Measurements from ENCODE around the gene IKBKE. TPM values are rescaled to one million over a fixed set of nuclear protein-coding genes. Genes with fewer than 3 reads are reported as not detected.

The IKBKE gene
- total RNA-seq, 1 donor from 2014 or later = 5.1 TPM

DNA sequence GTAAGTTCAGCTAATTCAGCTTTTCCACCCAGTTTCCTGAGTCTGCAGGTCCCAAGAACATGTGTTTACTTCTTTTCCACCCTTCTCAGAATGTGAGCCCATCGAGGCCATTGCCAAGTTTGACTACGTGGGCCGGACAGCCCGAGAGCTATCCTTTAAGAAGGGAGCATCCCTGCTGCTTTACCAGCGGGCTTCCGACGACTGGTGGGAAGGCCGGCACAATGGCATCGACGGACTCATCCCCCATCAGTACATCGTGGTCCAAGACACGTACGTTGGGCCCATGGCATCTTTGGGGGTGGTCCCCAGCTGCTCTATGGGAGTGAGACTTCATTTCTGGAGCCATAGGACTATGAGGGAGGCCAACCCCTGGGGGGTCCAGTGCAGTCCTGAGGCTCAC, 17.2 kb upstream of the IKBKE start:
- H3K36me3 Mint-ChIP-seq (ENCODE audit: insufficient read depth) = peaks cover 11% of the 10 kb centered on the region
- H3K9me3 Mint-ChIP-seq (ENCODE audit: low read depth) = no peaks in the 10 kb centered on the region
- H3K4me3 Mint-ChIP-seq (ENCODE audit: low read depth) = no peak overlapping the region
- DNase-seq (ENCODE audit: low spot score, unreplicated experiment) = no peak
- TF ChIP-seq, protein P1, sequence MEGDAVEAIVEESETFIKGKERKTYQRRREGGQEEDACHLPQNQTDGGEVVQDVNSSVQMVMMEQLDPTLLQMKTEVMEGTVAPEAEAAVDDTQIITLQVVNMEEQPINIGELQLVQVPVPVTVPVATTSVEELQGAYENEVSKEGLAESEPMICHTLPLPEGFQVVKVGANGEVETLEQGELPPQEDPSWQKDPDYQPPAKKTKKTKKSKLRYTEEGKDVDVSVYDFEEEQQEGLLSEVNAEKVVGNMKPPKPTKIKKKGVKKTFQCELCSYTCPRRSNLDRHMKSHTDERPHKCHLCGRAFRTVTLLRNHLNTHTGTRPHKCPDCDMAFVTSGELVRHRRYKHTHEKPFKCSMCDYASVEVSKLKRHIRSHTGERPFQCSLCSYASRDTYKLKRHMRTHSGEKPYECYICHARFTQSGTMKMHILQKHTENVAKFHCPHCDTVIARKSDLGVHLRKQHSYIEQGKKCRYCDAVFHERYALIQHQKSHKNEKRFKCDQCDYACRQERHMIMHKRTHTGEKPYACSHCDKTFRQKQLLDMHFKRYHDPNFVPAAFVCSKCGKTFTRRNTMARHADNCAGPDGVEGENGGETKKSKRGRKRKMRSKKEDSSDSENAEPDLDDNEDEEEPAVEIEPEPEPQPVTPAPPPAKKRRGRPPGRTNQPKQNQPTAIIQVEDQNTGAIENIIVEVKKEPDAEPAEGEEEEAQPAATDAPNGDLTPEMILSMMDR (IDR thresholded peaks at IDR 0.05; ENCODE audit: unreplicated experiment) = no peak
- H3K4me1 Mint-ChIP-seq (ENCODE audit: low read depth) = peaks cover 12% of the 10 kb centered on the region
- H3K27ac Mint-ChIP-seq = no peak overlapping the region
- no peaks in the 10 kb centered on the region for H3K27me3 Mint-ChIP-seq

DNA sequence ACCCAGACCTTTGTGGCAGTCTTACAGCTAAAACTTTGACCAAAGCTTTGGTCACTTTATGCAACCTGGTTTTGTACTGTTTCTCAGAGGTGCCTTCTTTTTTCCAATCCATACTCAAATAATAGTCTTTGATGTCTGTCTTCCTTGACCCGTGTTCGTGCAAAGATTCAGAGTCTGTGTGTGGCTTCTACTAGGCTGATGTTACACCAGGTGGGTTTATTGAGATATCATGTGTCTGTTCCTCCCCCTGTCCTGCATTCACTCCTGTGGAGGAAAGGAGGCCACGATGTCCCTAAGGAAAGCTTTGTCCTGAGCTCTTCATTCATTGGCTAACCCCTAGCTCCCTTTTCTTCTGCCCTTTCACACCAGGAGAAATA, 15.0 kb upstream of the IKBKE start:
- DNase-seq (ENCODE audit: low spot score, unreplicated experiment) = no peak
- no peak overlapping the region for H3K4me3 Mint-ChIP-seq (ENCODE audit: low read depth)
- H3K9me3 Mint-ChIP-seq (ENCODE audit: low read depth) = no peaks in the 10 kb centered on the region
- no peak overlapping the region for H3K27ac Mint-ChIP-seq
- TF ChIP-seq, protein P1 (IDR thresholded peaks at IDR 0.05; ENCODE audit: unreplicated experiment) = no peak
- H3K27me3 Mint-ChIP-seq = no peaks in the 10 kb centered on the region
- H3K4me1 Mint-ChIP-seq (ENCODE audit: low read depth) = peaks cover 12% of the 10 kb centered on the region
- H3K36me3 Mint-ChIP-seq (ENCODE audit: insufficient read depth) = peaks cover 7% of the 10 kb centered on the region

DNA sequence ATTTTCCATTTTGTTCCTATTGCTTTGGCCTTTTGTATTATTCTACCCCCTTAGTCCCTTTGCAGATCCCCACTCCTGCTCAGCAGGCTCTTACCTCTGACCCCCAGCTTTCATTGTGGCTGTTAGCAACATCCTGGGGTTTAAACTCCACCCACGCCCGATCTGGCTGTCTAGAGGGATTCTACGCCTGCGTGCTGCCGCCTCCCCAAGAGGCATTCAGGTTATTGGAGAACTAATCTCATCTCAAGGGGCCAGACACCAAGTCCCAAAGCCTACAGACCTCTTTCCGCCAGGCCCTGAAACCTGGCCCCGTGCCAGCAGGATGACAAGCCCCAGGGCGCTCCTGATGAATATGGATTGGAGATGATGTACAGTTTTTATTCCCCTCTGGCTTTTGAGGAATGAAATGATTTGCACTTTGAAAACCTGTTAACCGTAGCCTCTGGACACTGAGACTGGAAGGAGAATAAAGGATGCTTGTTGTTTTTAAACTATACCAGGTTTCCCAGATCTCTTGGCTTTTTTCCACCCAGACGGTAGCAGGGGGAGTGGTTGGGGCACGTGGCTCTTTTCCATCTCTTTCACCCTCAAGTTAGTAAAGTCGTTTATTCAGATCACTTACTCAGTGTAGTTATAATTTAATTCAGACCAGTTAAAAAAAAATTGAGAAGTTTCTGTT, 14.5 kb upstream of the IKBKE start:
- Mint-ChIP-seq H3K27me3 (no peaks in the 10 kb centered on the region), H3K4me1 (ENCODE audit: low read depth) (peaks cover 12% of the 10 kb centered on the region), H3K9me3 (ENCODE audit: low read depth) (no peaks in the 10 kb centered on the region), H3K36me3 (ENCODE audit: insufficient read depth) (peaks cover 6% of the 10 kb centered on the region), H3K27ac (no peak overlapping the region), H3K4me3 (ENCODE audit: low read depth) (no peak overlapping the region)
- TF ChIP-seq, protein P1 (IDR thresholded peaks at IDR 0.05; ENCODE audit: unreplicated experiment) = no peak
- DNase-seq (ENCODE audit: low spot score, unreplicated experiment) = no peak

DNA sequence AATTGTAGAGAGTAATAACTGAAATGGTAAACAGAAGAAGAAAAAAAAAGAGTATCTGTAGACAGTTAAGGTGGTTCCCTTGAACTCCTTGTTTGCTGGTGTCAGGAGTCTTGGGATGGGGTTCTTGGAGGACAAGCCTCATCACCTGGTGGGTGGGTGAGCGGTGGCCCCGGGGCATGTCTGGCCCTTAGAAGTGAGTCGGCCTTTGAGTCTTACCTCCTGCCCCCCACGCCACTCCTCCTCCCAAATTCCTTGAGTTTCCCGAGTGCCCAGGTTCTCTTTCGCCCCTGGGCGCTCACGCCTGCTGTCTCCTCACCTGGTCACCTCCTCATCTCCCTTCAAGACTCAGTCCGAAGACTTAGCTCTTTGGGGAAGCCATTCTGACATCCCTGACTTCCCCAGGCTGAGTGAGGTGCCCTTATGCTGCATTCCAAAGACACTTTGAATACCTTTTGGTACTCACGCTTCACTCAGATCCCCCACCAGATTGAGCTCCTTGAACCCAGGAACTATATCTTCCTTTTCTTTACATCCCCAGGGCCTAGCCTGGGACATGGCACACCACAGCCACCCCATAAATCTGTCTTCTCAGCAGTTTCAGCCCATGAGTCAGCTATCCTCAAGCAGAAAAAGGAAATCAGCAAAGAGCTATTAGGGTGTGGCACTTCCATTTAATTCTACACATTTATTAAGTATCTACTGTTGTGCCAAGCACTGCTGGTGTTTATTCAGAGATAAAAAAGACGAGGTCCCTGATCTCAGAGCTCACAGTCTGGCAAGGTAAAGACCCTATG, 13.5 kb upstream of the IKBKE start:
- H3K4me1 Mint-ChIP-seq (ENCODE audit: low read depth) = peaks cover 12% of the 10 kb centered on the region
- no peak for DNase-seq (ENCODE audit: low spot score, unreplicated experiment)
- H3K27ac Mint-ChIP-seq = no peak overlapping the region
- H3K9me3 Mint-ChIP-seq (ENCODE audit: low read depth) = no peaks in the 10 kb centered on the region
- H3K36me3 Mint-ChIP-seq (ENCODE audit: insufficient read depth) = peaks cover 5% of the 10 kb centered on the region
- TF ChIP-seq, protein P1 (IDR thresholded peaks at IDR 0.05; ENCODE audit: unreplicated experiment) = no peak
- H3K27me3 Mint-ChIP-seq = no peaks in the 10 kb centered on the region
- no peak overlapping the region for H3K4me3 Mint-ChIP-seq (ENCODE audit: low read depth)

DNA sequence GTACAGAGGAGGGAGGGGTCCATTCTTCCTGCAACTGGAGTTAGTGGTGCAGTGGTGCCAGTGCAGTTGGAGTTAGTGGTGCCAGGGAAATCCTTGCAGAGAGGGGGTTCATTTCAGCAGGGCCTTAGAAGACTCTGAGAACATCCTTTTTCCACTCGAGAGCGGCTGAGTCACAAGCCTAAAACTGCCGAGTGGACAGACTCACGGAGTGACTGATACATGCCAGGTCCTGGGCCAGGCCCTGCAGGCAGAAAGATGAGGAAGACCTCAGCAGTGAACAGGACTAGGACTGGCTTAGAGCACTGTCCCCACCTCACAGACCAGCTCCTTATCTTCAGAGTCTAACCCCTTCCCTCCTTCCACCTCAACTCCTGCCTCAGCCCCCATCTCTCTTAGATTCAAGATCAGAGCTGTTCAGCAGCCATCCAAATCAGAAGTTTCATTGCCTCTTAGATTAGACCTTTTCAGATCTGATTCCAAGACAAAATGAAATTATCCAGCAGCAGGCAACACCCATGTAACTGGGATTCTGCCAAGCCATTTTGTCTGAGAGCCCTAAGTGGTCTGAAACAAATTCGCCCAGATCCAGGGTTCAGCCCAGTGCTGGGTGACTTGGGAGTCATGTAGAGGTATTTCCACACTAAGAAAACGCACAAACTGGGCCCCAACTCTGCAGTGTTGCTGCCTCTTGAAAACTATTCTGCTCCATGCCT, 12.7 kb upstream of the IKBKE start:
- Mint-ChIP-seq H3K9me3 (ENCODE audit: low read depth) (no peaks in the 10 kb centered on the region), H3K4me1 (ENCODE audit: low read depth) (peaks cover 12% of the 10 kb centered on the region), H3K27me3 (no peaks in the 10 kb centered on the region), H3K36me3 (ENCODE audit: insufficient read depth) (peaks cover 3% of the 10 kb centered on the region), H3K4me3 (ENCODE audit: low read depth) (no peak overlapping the region), H3K27ac (no peak overlapping the region)
- TF ChIP-seq, protein P1 (IDR thresholded peaks at IDR 0.05; ENCODE audit: unreplicated experiment) = no peak
- no peak for DNase-seq (ENCODE audit: low spot score, unreplicated experiment)
